PC-9 (cell line): ENCODE data around the gene KITLG.

ENCODE experiments used
- EZH2 ChIP-seq: fragments of 200-600 bp; sonication (generic); IDR thresholded peaks from 2 replicates; pipeline ENCODE4 v1.8.0; 2017; ENCODE audit warnings: antibody characterized with exemption, low read depth
- TF ChIP-seq, protein P1 (sequence below): fragments of 200-600 bp; sonication (generic); conservative IDR thresholded peaks from 2 replicates; pipeline ENCODE4 v1.6.1; 2017; ENCODE audit warnings: mixed run types, antibody characterized with exemption, mild to moderate bottlenecking, moderate library complexity

GRCh38 chr12:88574278-88574677, 6.0 kb downstream of the KITLG start:
- TF ChIP-seq, protein P1, sequence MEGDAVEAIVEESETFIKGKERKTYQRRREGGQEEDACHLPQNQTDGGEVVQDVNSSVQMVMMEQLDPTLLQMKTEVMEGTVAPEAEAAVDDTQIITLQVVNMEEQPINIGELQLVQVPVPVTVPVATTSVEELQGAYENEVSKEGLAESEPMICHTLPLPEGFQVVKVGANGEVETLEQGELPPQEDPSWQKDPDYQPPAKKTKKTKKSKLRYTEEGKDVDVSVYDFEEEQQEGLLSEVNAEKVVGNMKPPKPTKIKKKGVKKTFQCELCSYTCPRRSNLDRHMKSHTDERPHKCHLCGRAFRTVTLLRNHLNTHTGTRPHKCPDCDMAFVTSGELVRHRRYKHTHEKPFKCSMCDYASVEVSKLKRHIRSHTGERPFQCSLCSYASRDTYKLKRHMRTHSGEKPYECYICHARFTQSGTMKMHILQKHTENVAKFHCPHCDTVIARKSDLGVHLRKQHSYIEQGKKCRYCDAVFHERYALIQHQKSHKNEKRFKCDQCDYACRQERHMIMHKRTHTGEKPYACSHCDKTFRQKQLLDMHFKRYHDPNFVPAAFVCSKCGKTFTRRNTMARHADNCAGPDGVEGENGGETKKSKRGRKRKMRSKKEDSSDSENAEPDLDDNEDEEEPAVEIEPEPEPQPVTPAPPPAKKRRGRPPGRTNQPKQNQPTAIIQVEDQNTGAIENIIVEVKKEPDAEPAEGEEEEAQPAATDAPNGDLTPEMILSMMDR, result no peak
- TF ChIP-seq EZH2, result no peak
